Mesendoderm (in vitro differentiated cells): ENCODE results near the gene GNG12.
A peak's percentile ranks its signal among the peaks of the same experiment; 100 is the strongest.

Experiments
- DNase-seq: peaks from one replicate; pipeline ENCODE4 v3.0.0; 2013
- H2AK5ac ChIP-seq: 2 replicates; pipeline ENCODE4 v1.6.1; 2013; ENCODE audit warnings: low read length, inconsistent platforms
- H2BK120ac ChIP-seq: 2 replicates; pipeline ENCODE4 v1.6.1; 2013; ENCODE audit warnings: low read depth, mild to moderate bottlenecking, low read length, moderate library complexity, mixed read lengths
- H2BK15ac ChIP-seq: replicated peaks from 2 replicates; pipeline ENCODE4 v1.6.1; 2013; ENCODE audit warnings: low read depth, mild to moderate bottlenecking, moderate library complexity
- H2BK5ac ChIP-seq: 2 replicates; pipeline ENCODE4 v1.6.1; 2013; ENCODE audit warnings: low read length, inconsistent platforms
- H3K18ac ChIP-seq: 2 replicates; pipeline ENCODE4 v1.6.1; 2013; ENCODE audit warnings: mild to moderate bottlenecking, low read length, mixed read lengths
- H3K23ac ChIP-seq: one replicate; pipeline ENCODE4 v1.6.1; 2013; ENCODE audit warnings: low read length
- H3K27ac ChIP-seq: 2 replicates; pipeline ENCODE4 v1.5.1; 2013; ENCODE audit warnings: low read depth, mild to moderate bottlenecking, inconsistent platforms, low read length, moderate library complexity
- H3K27me3 ChIP-seq: 2 replicates; pipeline ENCODE4 v1.6.1; 2013; ENCODE audit warnings: low read length, control low read depth, mild to moderate bottlenecking, inconsistent platforms; ENCODE audit not compliant: insufficient read depth, poor library complexity
- H3K36me3 ChIP-seq: 2 replicates; pipeline ENCODE4 v1.6.1; 2013; ENCODE audit warnings: low read length, inconsistent platforms; ENCODE audit not compliant: control insufficient read depth, insufficient read depth
- H3K4ac ChIP-seq: one replicate; pipeline ENCODE4 v1.6.1; 2013; ENCODE audit warnings: low read depth, mild to moderate bottlenecking, low read length, moderate library complexity
- H3K4me1 ChIP-seq: 2 replicates; pipeline ENCODE4 v1.6.1; 2013; ENCODE audit warnings: low read depth, low read length, inconsistent platforms; ENCODE audit not compliant: control insufficient read depth
- H3K4me2 ChIP-seq: 2 replicates; pipeline ENCODE4 v1.6.1; 2013; ENCODE audit warnings: low read length
- H3K4me3 ChIP-seq: 2 replicates; pipeline ENCODE4 v1.5.1; 2013; ENCODE audit warnings: mild to moderate bottlenecking, low read length
- H3K56ac ChIP-seq: one replicate; pipeline ENCODE4 v1.6.1; 2013; ENCODE audit warnings: low read length
- H3K79me1 ChIP-seq: 2 replicates; pipeline ENCODE4 v1.6.1; 2013; ENCODE audit warnings: low read length, inconsistent platforms
- H3K79me2 ChIP-seq: 2 replicates; pipeline ENCODE4 v1.6.1; 2013; ENCODE audit warnings: mild to moderate bottlenecking, low read length; ENCODE audit not compliant: control insufficient read depth, insufficient read depth
- H3K9ac ChIP-seq: 2 replicates; pipeline ENCODE4 v1.6.1; 2013; ENCODE audit warnings: low read length, inconsistent platforms
- H4K5ac ChIP-seq: one replicate; pipeline ENCODE4 v1.6.1; 2013; ENCODE audit warnings: low read length
- H4K8ac ChIP-seq: one replicate; pipeline ENCODE4 v1.6.1; 2013; ENCODE audit warnings: low read depth, mild to moderate bottlenecking, control low read depth, low read length, moderate library complexity
- WGBS: extraction: QIAGEN DNeasy Blood & Tissue Kit; methylation state at CpG from one replicate; pipeline ENCODE4 v1.1.7; 2013; ENCODE audit warnings: low lambda C conversion rate, missing lambda C conversion rate; ENCODE audit not compliant: insufficient coverage; ENCODE audit errors: extremely low coverage; 5-methylcytosine and 5-hydroxymethylcytosine counted together

Gene GNG12

GRCh38 chr1:67847466-67847865 is 14.2 kb upstream of the GNG12 start:
- DNase-seq, result no peak
- H3K79me2 ChIP-seq, result no peaks in the 10 kb centered on the region
- H3K4me1 ChIP-seq, result no peaks in the 10 kb centered on the region
- no peak overlapping the region for H2AK5ac ChIP-seq
- no peak overlapping the region for H2BK5ac ChIP-seq
- H3K4ac ChIP-seq, result no peak overlapping the region
- no peak overlapping the region for H3K9ac ChIP-seq
- H3K23ac ChIP-seq, result no peak overlapping the region
- no peak overlapping the region for H3K4me3 ChIP-seq
- WGBS, result no CpG with 5 or more reads among the region's 2 CpGs
- H2BK15ac ChIP-seq, result no peak overlapping the region
- no peak overlapping the region for H2BK120ac ChIP-seq
- no peak overlapping the region for H3K27ac ChIP-seq
- H4K5ac ChIP-seq, result no peak overlapping the region
- no peak overlapping the region for H3K4me2 ChIP-seq
- no peak overlapping the region for H4K8ac ChIP-seq
- H3K18ac ChIP-seq, result no peak overlapping the region
- H3K56ac ChIP-seq, result no peak overlapping the region
- no peaks in the 10 kb centered on the region for H3K36me3 ChIP-seq
- H3K27me3 ChIP-seq, result no peaks in the 10 kb centered on the region
- H3K79me1 ChIP-seq, result no peaks in the 10 kb centered on the region

GRCh38 chr1:67846538-67846937 is 13.3 kb upstream of the GNG12 start:
- H3K36me3 ChIP-seq, result no peaks in the 10 kb centered on the region
- no peaks in the 10 kb centered on the region for H3K27me3 ChIP-seq
- H3K23ac ChIP-seq, result no peak overlapping the region
- H3K4ac ChIP-seq, result no peak overlapping the region
- H2BK120ac ChIP-seq, result no peak overlapping the region
- H3K4me2 ChIP-seq, result no peak overlapping the region
- no peak overlapping the region for H3K9ac ChIP-seq
- H3K27ac ChIP-seq, result no peak overlapping the region
- H3K56ac ChIP-seq, result no peak overlapping the region
- H2BK5ac ChIP-seq, result no peak overlapping the region
- no peaks in the 10 kb centered on the region for H3K79me1 ChIP-seq
- H2BK15ac ChIP-seq, result no peak overlapping the region
- H4K8ac ChIP-seq, result no peak overlapping the region
- H3K18ac ChIP-seq, result no peak overlapping the region
- H3K79me2 ChIP-seq, result no peaks in the 10 kb centered on the region
- no peak overlapping the region for H3K4me3 ChIP-seq
- H3K4me1 ChIP-seq, result no peaks in the 10 kb centered on the region
- WGBS, result no CpG with 5 or more reads among the region's 1 CpG
- no peak overlapping the region for H4K5ac ChIP-seq
- no peak for DNase-seq
- no peak overlapping the region for H2AK5ac ChIP-seq

- WGBS, result no CpG with 5 or more reads among the region's 1 CpG
- no peak overlapping the region for H3K9ac ChIP-seq
- H3K18ac ChIP-seq, result no peak overlapping the region
- DNase-seq, result no peak
- H3K79me2 ChIP-seq, result no peaks in the 10 kb centered on the region
- H3K4me3 ChIP-seq, result no peak overlapping the region
- no peak overlapping the region for H2AK5ac ChIP-seq
- no peaks in the 10 kb centered on the region for H3K4me1 ChIP-seq
- no peak overlapping the region for H4K5ac ChIP-seq
- no peak overlapping the region for H3K4me2 ChIP-seq
- no peak overlapping the region for H3K23ac ChIP-seq
- H2BK120ac ChIP-seq, result no peak overlapping the region
- no peak overlapping the region for H3K4ac ChIP-seq
- H2BK15ac ChIP-seq, result no peak overlapping the region
- H3K79me1 ChIP-seq, result no peaks in the 10 kb centered on the region
- H3K36me3 ChIP-seq, result no peaks in the 10 kb centered on the region
- H3K27ac ChIP-seq, result no peak overlapping the region
- no peak overlapping the region for H3K56ac ChIP-seq
- no peak overlapping the region for H4K8ac ChIP-seq
- H3K27me3 ChIP-seq, result no peaks in the 10 kb centered on the region
- H2BK5ac ChIP-seq, result no peak overlapping the region
Measured at GRCh38 chr1:67844988-67845387, 11.7 kb upstream of the GNG12 start.

GRCh38 chr1:67843746-67844145 is 10.5 kb upstream of the GNG12 start:
- Histone ChIP-seq H3K56ac (no peak overlapping the region), H3K4me3 (no peak overlapping the region), H3K4me1 (peaks cover 2% of the 10 kb centered on the region), H3K23ac (no peak overlapping the region), H3K9ac (no peak overlapping the region), H2BK5ac (no peak overlapping the region), H4K5ac (no peak overlapping the region), H3K18ac (no peak overlapping the region), H3K36me3 (no peaks in the 10 kb centered on the region), H3K4me2 (no peak overlapping the region), H3K4ac (no peak overlapping the region), H2BK15ac (no peak overlapping the region), H3K79me2 (no peaks in the 10 kb centered on the region), H4K8ac (no peak overlapping the region), H3K79me1 (no peaks in the 10 kb centered on the region), H3K27ac (no peak overlapping the region), H2BK120ac (no peak overlapping the region), H2AK5ac (no peak overlapping the region), H3K27me3 (no peaks in the 10 kb centered on the region)
- no peak for DNase-seq

- Histone ChIP-seq H3K23ac (no peak overlapping the region), H2AK5ac (no peak overlapping the region), H3K79me1 (no peaks in the 10 kb centered on the region), H3K4me3 (no peak overlapping the region), H3K27me3 (no peaks in the 10 kb centered on the region), H2BK15ac (no peak overlapping the region), H2BK5ac (no peak overlapping the region), H3K4me1 (peaks cover 3% of the 10 kb centered on the region), H3K27ac (no peak overlapping the region), H3K4ac (no peak overlapping the region), H3K4me2 (no peak overlapping the region), H3K79me2 (no peaks in the 10 kb centered on the region), H4K8ac (no peak overlapping the region), H2BK120ac (no peak overlapping the region), H4K5ac (no peak overlapping the region), H3K36me3 (no peaks in the 10 kb centered on the region), H3K9ac (no peak overlapping the region), H3K56ac (no peak overlapping the region), H3K18ac (no peak overlapping the region)
- DNase-seq, result no peak
- no CpG with 5 or more reads among the region's 1 CpG for WGBS
Measured at GRCh38 chr1:67843331-67843730, 10.1 kb upstream of the GNG12 start.

- peak overlapping the region; percentile 12 for H4K5ac ChIP-seq
- no peak overlapping the region for H3K18ac ChIP-seq
- H3K56ac ChIP-seq, result no peak overlapping the region
- no peaks in the 10 kb centered on the region for H3K79me1 ChIP-seq
- no peak overlapping the region for H2AK5ac ChIP-seq
- no peak overlapping the region for H2BK15ac ChIP-seq
- peak overlapping the region; percentile 36 for H3K27ac ChIP-seq
- no peak overlapping the region for H4K8ac ChIP-seq
- no peak overlapping the region for H3K4ac ChIP-seq
- no peak overlapping the region for H3K4me3 ChIP-seq
- H3K79me2 ChIP-seq, result no peaks in the 10 kb centered on the region
- H3K36me3 ChIP-seq, result no peaks in the 10 kb centered on the region
- no peak overlapping the region for H3K4me2 ChIP-seq
- WGBS, result no CpG with 5 or more reads among the region's 2 CpGs
- no peak overlapping the region for H2BK5ac ChIP-seq
- no peak overlapping the region for H2BK120ac ChIP-seq
- H3K4me1 ChIP-seq, result peaks cover 3% of the 10 kb centered on the region
- H3K27me3 ChIP-seq, result no peaks in the 10 kb centered on the region
- peak; percentile 85 for DNase-seq
- no peak overlapping the region for H3K23ac ChIP-seq
- no peak overlapping the region for H3K9ac ChIP-seq
Measured at GRCh38 chr1:67840449-67840848, 7.2 kb upstream of the GNG12 start.
